HG02610 (cell line): ENCODE data around the gene CDH6.

Experiments
- ATAC-seq: cut with Tn5 transposase; IDR thresholded peaks from one replicate; pipeline ENCODE4 v1.9.1; 2021; ENCODE audit warnings: mild to moderate bottlenecking, moderate library complexity; ENCODE audit not compliant: unreplicated experiment

Gene CDH6

DNA sequence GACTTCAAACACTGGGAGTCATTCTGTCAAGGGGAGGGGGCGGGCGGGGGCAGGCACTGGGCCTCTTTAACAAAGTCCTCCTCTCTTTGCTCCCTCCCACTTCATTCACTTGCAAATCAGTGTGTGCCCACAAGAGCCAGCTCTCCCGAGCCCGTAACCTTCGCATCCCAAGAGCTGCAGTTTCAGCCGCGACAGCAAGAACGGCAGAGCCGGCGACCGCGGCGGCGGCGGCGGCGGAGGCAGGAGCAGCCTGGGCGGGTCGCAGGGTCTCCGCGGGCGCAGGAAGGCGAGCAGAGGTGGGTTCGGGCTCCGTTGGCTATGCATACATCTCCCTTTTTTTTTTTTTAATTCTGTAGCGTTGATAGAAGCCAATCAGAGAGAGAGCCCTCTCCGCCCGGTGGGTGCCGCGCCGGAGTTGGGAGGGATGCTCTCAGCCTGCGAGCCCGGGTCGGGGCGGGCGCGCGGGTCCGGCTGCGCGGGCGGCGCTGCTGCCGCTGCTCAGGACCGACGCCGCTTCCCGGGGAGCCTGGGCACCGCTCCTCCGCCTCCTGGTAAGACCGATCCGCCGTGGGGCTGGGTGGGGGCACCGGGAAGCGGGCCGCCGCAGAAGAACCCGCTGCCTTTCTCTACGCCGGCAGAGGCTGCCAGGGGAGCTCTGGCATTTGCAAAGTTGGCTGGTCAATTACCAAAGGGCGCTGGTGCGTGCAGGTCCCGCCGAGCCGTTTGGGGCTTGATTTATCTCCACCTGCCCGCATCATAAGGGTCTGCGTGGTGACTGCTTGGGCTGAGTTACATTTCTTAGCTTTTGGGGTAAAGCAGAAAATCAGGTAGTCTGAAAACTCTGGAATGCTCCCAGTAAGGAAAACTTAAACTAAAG, at the start of gene CDH6:
Gene CDH6, plus strand, starts transcription at position 96 of the 877 bp plus-strand sequence. CDS start 73,788 bp downstream, outside the sequence.
- no peak for ATAC-seq

DNA sequence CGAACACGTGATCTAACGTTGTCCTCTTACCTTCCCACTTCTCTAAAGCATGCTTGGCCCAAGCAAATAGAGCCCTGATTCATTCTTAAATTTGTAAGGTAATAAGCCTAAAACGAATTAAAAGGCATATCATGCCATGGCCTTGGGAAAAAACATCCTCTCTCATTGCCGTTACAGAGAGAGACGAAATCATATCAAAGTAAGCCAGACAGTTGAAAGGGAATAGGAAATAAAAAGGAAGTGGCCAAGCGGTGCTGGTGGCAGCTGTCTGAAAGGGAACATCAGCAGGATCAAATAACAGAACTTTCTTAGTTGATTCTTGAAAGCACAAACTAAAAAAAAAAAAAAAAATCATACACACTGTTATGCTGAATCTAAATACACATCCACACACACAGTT, 49.1 kb upstream of the CDH6 start:
- ATAC-seq = no peak

DNA sequence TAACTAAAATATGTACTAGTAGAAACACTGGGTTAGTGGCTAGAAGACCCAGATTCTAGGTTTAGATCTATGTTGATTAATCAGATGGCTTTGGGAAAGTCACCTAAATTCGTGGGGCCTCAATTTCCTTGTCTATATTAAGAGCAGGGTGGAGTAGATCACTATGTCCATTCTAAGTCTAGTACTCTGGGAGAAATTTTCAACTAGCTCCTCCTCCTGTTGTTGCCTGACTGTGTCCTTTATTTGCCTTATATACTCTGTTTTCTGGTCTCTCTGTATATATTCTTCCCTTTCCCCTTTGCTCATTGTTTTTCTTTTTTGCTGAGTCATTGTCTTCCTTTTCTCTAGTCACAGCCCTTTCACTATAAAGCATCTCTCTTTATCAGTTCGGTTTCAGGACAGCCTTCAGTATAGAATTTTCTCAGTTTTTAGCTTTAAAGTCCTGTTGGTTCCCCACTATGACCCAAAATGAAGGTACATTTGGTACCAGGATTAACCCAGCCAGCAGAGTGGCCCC, 44.5 kb upstream of the CDH6 start:
- ATAC-seq = no peak

DNA sequence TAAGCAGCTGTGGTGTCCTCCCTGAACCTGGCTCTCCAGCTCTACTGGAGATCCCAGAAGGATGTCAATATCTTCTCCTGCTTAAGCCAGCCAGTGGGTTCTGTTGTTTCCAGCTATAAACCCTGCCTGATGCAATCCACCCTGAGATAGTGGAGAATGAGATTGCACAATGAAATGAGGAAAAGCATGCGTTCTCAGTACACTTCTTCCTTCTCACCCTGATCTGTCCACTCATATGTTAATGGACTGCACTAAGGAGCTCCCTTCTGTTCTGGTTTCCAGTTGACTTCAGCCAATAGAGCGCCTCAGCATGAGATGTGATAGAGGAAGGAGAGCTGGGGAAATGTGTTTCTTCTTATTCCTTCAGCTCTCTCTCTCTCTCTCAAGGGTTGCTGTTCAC, 40.0 kb upstream of the CDH6 start:
- ATAC-seq = no peak

DNA sequence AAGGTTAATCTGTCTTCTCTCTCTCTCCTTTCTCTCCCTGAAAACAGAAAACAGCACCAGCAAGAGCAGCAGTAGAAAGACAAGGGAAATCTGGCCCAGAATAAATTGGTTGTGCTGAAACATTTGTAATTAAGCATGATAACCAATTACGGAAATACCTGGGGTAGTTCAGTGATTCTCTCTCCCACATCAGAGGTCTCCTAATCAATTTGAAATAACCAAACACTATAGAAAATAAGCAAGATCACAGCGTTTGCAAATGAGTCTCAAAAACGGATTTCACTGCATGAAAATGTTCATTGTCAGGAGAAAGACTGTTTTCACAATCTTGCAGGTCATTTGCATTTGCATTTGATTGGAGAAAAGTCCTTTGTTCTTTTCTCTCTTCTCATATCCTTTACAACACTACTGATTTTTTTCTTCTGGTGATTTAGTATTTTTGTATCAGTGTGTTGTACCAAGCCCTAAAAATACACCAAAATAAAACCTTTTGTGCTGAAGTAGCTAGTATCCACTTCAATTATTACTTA, 36.8 kb upstream of the CDH6 start:
- ATAC-seq = no peak

DNA sequence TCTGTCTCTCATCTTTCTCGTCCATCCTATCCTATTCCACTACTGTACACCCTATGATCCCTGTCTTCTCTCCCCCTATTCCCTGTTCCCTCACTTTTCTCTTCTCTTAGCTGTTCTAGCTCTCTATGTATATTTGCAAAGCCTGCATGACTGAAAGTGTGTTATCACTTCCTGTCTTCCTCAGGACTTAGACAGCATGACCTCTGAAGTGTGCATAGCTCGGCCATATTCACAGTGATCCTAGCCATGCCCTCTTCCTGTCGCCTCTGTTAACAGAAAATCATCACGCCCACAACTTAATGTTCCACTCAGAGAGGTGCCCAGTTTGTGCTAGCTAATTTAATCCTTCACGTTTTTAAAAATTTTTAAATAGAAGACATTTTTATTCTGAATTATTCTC, 35.8 kb upstream of the CDH6 start:
- no peak for ATAC-seq

DNA sequence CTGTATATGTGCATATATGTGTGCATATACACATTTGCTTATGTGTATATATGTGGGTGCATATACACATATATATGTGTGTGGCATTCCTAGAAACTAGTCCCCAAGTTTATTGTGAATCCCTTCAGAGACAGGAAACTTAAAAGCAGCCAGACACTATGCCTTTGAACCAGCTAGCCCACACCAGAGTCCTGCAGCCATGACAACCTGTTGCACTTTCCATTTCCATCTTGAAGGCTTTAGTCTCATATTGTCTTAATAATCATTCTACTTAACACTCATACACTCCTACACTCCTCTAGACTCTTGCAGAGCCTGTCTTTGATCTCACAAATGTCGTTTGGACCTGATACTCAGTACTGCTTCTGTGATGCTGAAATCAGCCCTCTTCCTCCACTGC, 34.8 kb upstream of the CDH6 start:
- no peak for ATAC-seq

DNA sequence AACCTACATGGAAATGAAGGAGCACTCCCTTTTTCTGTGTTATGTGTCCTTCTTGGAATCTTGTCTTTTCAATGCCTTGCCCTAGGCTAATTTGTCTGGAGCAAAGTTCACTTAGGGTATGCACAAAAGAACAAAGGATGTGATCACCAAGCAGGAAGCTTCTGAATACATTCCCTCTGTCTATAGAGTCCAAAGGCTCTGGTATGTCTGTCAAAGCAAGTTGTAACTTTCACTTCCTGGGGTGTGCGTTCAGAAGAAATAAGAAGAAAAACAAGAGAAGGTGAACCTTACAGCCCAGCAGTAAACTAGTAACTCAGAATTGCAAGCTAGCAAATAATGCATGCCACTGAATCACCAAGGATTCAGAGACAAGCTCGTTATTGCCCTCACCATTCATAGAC, 31.7 kb upstream of the CDH6 start:
- no peak for ATAC-seq

DNA sequence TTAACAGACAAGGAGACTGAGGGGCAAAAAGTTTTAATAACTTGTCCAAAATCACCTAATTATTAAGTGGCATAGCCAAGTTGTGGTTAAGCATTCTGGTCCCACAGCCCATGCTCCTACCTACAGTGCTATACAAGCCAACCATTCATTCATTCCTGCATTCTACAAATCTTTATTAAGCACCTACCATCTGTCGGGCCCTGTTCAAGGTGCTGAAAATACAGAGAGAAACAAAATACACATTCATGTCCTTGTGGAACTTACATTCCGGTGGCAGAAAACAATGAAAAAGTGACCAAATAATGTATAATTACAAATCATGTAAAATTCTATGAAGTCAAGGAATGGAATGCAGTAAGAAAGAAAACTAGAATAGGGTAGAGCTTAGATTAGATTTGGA, 27.8 kb upstream of the CDH6 start:
- no peak for ATAC-seq

DNA sequence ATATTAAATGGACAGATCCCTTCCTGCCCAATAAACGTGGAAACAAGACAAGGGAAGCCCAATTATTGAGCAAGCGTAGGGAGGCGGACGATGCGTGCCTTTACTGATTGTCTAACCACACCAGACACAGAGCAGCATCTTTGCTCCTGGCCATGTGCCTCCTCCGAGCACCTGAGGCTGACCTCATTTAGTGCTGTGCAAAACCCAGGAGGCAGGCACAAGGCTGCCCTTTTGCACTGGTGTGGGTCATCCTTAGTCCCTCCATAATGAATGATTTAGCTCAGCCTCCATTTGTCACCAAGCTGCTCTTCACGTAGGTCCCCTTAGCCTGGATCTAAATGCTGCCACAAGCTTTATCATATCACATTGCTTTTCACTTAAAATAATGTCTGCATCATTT, 24.1 kb upstream of the CDH6 start:
- no peak for ATAC-seq

DNA sequence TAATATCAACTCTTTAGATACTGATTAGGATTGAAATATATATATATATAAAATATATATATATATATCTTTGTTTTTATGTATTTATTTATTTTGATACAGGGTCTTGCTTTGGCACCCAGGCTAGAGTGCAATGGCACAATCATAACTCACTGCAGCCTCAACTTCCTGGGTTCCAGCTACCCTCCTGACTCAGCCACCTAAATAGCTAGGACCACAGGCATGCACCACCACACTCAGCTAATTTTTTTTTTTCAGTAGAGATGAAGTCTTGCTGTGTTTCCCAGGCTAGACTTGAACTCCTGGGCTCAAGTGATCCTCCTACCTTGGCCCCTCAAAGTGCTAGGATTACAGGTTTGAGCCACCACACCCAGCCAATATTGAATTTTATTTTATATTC, 20.6 kb upstream of the CDH6 start:
- ATAC-seq = no peak

DNA sequence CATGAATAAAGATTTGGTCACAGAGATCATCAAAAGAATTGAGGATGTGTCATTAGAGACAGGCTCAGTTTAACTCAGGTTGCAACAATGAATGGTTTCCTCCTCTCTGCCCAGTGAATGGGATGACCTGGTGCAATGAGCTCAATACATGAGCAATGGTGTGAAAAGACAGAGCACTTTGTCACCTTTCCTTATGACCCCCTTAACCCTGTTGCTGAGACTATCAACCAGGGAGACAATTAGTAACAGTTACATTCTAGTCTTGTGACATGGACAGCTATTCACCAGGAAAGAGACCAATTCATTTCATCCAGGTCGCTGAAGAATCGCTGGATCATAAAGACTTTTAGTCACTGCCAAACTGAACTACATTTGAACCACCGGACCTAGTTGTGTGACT, 19.9 kb upstream of the CDH6 start:
- ATAC-seq = no peak

DNA sequence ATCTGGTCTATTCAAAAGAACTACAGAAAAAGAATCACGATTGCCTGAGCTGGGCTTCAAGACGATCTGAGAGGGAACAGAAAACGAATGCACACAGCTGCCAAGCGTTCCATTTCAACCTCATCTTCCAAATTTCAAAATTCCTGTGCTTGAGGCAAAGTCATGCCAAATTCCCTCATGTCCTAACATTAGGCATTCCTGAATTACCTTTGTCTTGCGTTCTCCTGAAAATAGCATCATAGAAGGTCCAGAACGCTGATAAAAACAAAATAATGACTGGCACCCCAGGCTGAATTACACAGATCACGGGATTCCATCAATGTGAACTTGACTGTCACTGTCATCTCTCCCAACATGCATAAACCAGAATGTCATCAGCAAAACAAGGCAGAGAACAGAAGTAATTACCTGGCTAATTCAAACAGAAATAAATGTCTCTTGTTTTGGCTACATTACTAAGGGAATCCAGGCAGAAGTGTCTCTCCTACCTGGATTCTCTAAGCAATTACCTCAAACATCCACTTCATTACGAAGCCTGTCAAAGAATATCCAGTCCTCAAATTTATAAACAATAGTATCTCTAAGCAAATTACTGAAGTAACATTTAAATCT, 12.0 kb upstream of the CDH6 start:
- ATAC-seq = no peak

DNA sequence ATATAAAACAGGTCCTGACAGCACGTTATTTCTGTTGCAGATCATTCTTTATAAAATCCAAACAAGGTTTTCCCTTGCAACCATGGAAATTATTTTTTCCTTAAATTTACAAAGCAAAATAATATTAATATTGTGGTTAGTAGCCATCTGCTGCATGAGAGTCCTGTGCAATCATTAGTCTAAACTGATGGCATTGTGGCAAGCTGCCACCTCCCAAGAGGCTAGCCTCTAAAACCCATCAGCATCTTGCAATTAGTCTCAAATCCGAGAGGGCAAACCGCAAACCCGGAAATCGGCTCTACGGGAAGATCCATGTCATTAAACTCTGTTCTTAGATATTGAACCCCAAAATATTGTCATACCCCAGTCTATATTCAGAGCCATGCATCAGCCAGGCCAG, 11.3 kb upstream of the CDH6 start:
- ATAC-seq = no peak

DNA sequence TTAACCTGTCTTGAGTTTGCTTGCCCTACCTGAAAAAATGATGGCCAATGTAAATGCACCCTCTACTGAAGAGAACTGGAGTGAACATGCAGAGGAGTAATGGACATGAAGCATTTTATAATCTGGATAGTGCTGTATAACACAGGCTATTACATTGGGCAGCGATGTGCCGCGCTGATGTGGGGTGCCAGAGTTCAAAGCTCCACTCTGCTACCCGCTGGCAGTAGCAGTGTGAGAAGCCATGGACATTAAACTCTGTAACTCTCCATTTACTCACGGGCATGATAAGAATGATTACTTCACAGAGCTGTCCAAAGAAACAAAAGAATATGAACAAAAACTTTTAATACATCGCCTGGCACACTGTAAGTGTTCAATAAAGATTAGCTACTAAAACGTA, 7.5 kb upstream of the CDH6 start:
- ATAC-seq = no peak

DNA sequence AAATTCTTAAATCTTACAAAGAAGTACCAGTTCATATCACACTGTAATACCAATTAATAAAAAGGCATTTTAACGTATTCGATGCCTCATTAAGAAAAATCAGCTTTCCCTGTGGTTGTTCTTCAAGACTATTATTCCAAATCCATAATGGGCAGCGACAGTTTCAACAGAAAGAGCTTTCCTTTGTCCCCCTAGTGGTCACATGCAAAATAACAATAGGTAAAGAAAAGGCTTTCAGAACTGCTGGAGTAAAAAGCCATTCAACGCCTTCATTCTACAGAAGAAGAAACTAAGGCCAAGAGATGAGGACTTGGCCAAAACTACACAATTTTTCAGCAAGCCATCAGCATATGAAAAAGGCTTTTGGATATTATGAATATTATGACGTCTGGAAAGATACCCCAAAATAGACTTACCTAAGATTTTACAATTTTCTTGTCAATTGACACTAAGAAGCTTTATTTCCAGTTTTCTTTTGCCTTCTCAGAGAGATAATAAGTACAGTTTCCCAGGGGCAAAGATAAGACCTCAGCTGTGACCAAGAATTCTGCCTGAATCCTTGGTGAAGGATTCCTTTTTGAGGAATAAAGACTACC, 6.7 kb upstream of the CDH6 start:
- ATAC-seq = no peak

DNA sequence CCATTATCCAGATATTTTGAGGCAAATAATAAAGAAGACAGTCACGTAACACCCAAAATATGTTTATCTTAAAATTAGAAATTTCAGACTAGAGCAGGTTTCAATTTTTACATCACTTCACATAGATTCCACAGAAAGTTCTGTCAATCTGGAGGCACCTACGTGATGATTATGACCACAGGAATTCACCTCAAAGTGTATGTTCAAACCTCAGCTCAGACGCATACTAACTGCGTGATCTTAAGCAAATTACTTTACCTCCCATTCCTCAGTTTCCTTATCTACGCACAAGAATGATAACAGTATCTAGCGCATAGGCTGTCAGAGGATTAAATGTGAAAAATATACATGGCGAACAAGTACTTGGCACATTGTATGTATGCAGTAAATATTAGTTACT, 5.9 kb upstream of the CDH6 start:
- ATAC-seq = no peak

DNA sequence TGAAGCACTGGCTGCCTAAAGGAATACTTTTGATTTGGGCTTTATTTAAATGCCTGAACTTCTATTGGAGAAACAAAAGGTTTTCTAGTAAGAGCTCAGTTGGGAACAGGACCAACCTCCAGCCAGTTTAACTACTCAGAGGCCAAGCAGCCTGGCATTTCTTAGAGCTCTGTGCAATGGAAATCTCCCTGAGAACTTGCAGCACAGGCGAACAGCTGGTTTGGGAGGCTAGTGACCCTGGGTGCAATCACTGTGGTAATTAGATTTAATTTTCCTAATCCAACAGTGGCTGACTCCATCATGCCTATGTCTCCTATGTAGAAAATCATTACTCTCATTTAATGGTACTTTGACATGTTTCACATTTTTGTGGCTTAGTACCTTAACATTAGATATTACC, 1.0 kb upstream of the CDH6 start:
- no peak for ATAC-seq

DNA sequence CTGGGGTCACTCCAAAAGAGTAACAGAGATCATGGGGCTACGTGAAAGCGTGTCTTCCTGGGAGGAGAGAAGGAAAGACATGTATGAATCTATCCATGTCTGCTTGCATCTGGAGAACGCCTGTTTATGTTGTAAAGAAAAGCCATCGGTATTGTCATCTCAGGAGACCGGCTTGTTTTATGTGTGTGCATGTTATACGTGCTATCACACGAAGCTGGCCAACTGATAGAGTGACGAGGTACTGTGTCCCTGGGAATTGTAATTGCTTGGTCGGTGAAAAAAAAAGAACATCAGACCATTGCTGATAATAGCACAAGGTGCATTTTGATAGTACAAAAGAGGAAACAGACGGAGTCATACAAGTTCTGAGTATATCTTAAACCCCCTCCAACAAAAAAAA, 370 bp upstream of the CDH6 start:
- ATAC-seq = no peak

DNA sequence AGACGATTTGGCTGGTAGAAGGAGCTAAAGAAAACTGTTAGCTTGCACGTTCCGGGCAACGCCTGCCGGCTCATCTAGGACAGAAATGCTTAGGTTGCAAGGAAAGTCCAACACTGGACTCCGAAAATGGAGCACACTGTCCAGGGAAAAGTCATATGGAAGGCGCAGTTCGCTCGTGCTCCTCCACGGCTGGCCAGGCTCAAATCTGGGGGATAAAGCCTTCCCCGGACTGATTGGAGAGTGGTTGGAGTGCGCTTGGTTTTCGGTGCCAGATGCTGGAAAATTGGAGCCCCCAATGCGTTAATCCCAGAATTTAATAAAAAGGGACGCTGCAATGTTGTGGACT, 955 bp downstream of the CDH6 start:
- no peak for ATAC-seq

DNA sequence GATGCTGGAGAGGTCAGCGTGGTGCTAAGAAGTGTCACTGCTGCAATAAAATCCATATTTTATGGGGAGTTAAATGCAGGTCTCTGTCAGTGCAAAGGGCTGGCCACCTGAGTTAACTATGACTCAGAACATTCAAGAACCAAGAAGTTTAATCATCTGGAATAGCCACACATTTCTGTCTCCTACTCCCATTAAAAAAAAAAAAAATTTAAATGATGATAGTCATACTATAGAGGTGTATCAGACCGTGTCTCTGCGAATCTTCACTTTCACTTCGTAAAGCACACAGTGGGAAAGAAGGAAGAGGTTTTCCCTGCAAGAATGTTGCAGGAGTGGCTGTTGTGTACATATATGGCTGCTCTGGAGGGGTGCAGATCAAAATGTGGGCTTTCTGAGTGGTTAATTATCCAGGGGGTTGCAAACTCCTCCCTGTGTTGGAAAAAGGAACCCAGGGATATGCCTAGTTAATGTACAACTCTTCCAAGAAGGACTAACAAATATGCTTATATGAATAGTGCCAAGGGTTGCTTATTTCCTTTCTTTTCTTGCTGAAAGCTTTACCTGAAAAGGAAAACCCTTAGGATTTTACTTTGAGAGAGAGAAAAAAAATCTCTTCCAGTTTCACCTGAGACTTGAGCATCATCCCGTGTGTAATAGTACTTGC, 1.5 kb downstream of the CDH6 start:
- no peak for ATAC-seq
